Fibroblast of lung (primary cell): ENCODE data around the gene LRFN2. TPM values are rescaled to one million over a fixed set of nuclear protein-coding genes. Genes with fewer than 3 reads are reported as not detected.

ENCODE experiments used
- DNase-seq, 2 donors: peaks; one replicate each; pipeline versions ENCODE4 v3.0.0 to v3.0.0-alpha.2; 2010; ENCODE audit warnings: low read depth in 2 of 2
- H2AFZ ChIP-seq: 2 replicates; pipeline ENCODE4 v1.5.1; 2012; ENCODE audit warnings: low read length, control low read depth, inconsistent platforms
- H3K27ac ChIP-seq: 2 replicates; pipeline ENCODE4 v1.5.1; 2011; ENCODE audit warnings: low read length, control low read depth; ENCODE audit not compliant: insufficient read depth
- H3K27me3 ChIP-seq: 2 replicates; pipeline ENCODE4 v1.5.1; 2011; ENCODE audit warnings: mild to moderate bottlenecking, low read length; ENCODE audit not compliant: control insufficient read depth, insufficient read depth
- H3K36me3 ChIP-seq: 2 replicates; pipeline ENCODE4 v1.5.1; 2011; ENCODE audit warnings: low read length; ENCODE audit not compliant: control insufficient read depth, insufficient read depth
- H3K4me1 ChIP-seq: 2 replicates; pipeline ENCODE4 v1.5.1; 2011; ENCODE audit warnings: low read length; ENCODE audit not compliant: control insufficient read depth, insufficient read depth; ENCODE audit errors: extremely low read depth
- H3K4me2 ChIP-seq: 2 replicates; pipeline ENCODE4 v1.5.1; 2011; ENCODE audit warnings: low read length, control low read depth; ENCODE audit not compliant: insufficient read depth; ENCODE audit errors: extremely low read depth
- H3K4me3 ChIP-seq, 4 experiments: fragments of 200-600 bp in 1 of 4; sonication (generic) in 1 of 4; replicated peaks in 1 of 4; 2 replicates each; pipeline ENCODE4 v1.5.1; 2011 to 2016; ENCODE audit warnings: low read length in 4 of 4, low read depth in 3 of 4, mild to moderate bottlenecking in 3 of 4, control low read depth in 2 of 4, inconsistent platforms in 1 of 4, mixed read lengths in 1 of 4; ENCODE audit not compliant: insufficient read depth in 1 of 4; ENCODE audit errors: control extremely low read depth in 1 of 4
- H3K79me2 ChIP-seq: 2 replicates; pipeline ENCODE4 v1.5.1; 2012; ENCODE audit warnings: mild to moderate bottlenecking, low read length, inconsistent platforms; ENCODE audit not compliant: control insufficient read depth, insufficient read depth
- H3K9ac ChIP-seq: 2 replicates; pipeline ENCODE4 v1.5.1; 2011; ENCODE audit warnings: mild to moderate bottlenecking, low read length, control low read depth; ENCODE audit not compliant: insufficient read depth
- H3K9me3 ChIP-seq: 2 replicates; pipeline ENCODE4 v1.5.1; 2012; ENCODE audit warnings: low read depth, low read length; ENCODE audit not compliant: control insufficient read depth, insufficient read depth
- H4K20me1 ChIP-seq: 2 replicates; pipeline ENCODE4 v1.5.1; 2011; ENCODE audit warnings: low read length; ENCODE audit not compliant: control insufficient read depth, insufficient read depth; ENCODE audit errors: extremely low read depth
- EZH2 ChIP-seq: IDR thresholded peaks from 2 replicates; pipeline ENCODE4 v1.5.1; 2012; ENCODE audit warnings: low read length, control low read depth, mild to moderate bottlenecking; ENCODE audit errors: missing control alignments
- polyA plus RNA-seq, 2 donors: library from polyadenylated mRNA; depleted of rRNA in 1 of 2; stranded (reverse) in 1 of 2; unstranded in 1 of 2; fragments of >200 nt; gene quantifications; 2 replicates each; pipeline ENCODE4 v1.2.1, GENCODE V29; 2011 to 2012; ENCODE audit warnings: missing spikeins in 1 of 2
- total RNA-seq: library from RNA; depleted of rRNA; stranded (reverse); fragments of >200 nt; gene quantifications from 2 replicates; pipeline ENCODE4 v1.2.1, GENCODE V29; 2014
- TF ChIP-seq, protein P1 (sequence below), 2 donors: IDR thresholded peaks in 1 of 2; conservative IDR thresholded peaks in 1 of 2; 1 replicate in 1 of 2; 2 replicates in 1 of 2; pipeline ENCODE4 v1.5.1; 2011 to 2012; ENCODE audit warnings: low read length in 2 of 2, control low read depth in 1 of 2, inconsistent platforms in 1 of 2, low read depth in 1 of 2, mild to moderate bottlenecking in 1 of 2

The LRFN2 gene
- total and polyA plus RNA-seq, 2 donors (not counting 1 experiment from before 2014, with no cell fraction given): not detected

DNA sequence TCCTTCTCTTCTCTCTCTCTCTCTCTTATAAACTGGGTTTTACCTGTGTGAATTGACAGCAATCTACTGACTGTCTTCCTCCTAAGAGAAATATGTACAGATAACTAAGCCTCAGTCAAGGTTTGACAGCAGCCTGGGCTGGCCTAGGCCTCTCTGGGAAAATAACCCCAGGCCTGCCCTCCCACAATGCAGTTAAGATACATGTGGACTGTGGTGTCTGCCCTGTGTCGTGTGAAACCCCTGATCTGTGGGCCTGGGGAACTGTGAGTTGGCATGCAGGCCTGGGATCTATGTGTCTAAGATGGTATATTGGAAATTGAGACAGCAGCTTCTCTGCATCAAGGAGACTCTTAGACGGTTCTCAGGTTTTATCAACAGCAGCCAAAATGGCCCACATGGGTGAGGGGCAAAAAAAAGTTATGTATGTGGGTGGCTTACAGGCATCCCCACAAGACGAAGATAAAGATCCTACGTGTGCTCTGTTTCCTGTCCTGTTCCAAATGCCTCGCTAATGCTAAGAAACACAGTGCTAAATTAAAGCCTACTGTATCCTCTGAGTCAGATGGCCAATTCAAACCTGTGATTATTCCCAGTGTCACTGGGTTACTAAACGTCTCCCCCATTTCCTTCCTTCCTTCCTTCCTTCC lies 19.0 kb downstream of the LRFN2 start:
- H2AFZ ChIP-seq: no peak overlapping the region
- H3K36me3 ChIP-seq: no peaks in the 10 kb centered on the region
- no peak overlapping the region for H3K4me3 ChIP-seq
- H3K79me2 ChIP-seq: no peaks in the 10 kb centered on the region
- no peak for DNase-seq
- no peak overlapping the region for H3K9ac ChIP-seq
- TF ChIP-seq, protein P1, sequence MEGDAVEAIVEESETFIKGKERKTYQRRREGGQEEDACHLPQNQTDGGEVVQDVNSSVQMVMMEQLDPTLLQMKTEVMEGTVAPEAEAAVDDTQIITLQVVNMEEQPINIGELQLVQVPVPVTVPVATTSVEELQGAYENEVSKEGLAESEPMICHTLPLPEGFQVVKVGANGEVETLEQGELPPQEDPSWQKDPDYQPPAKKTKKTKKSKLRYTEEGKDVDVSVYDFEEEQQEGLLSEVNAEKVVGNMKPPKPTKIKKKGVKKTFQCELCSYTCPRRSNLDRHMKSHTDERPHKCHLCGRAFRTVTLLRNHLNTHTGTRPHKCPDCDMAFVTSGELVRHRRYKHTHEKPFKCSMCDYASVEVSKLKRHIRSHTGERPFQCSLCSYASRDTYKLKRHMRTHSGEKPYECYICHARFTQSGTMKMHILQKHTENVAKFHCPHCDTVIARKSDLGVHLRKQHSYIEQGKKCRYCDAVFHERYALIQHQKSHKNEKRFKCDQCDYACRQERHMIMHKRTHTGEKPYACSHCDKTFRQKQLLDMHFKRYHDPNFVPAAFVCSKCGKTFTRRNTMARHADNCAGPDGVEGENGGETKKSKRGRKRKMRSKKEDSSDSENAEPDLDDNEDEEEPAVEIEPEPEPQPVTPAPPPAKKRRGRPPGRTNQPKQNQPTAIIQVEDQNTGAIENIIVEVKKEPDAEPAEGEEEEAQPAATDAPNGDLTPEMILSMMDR (conservative IDR thresholded peaks at IDR 0.05 in 1 of 2, IDR thresholded peaks at IDR 0.05 in 1 of 2; ENCODE audit: low read depth in 1 of 2, low read length in 2 of 2): no peak
- no peaks in the 10 kb centered on the region for H3K9me3 ChIP-seq
- H3K4me2 ChIP-seq: no peak overlapping the region
- H3K27me3 ChIP-seq: no peaks in the 10 kb centered on the region
- no peaks in the 10 kb centered on the region for H3K4me1 ChIP-seq
- H4K20me1 ChIP-seq: no peaks in the 10 kb centered on the region
- H3K27ac ChIP-seq: no peak overlapping the region

DNA sequence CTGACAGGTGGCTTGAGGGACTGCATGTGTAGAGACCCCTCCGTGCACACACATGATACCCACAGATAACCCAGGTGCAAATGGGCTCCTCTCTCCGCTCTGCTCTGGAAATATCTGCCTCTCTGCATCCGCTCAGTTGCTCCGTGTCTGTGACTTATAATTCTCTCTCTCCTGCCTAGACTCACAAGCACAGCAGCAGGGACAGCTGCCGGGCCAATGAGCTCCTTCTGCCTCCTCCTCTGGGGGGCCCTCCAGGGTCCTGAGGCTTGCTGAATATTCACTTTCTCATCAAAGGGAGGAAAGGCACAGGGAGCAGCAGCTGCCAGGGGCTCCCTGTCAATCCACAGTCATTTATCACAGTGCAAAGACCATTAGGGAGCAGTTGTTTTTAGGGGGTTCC lies 24.1 kb downstream of the LRFN2 start:
- no peaks in the 10 kb centered on the region for H3K4me1 ChIP-seq
- DNase-seq: no peak
- H3K36me3 ChIP-seq: no peaks in the 10 kb centered on the region
- H3K9ac ChIP-seq: no peak overlapping the region
- H3K4me2 ChIP-seq: no peak overlapping the region
- H3K27ac ChIP-seq: no peak overlapping the region
- no peaks in the 10 kb centered on the region for H3K9me3 ChIP-seq
- H4K20me1 ChIP-seq: no peaks in the 10 kb centered on the region
- no peak overlapping the region for H3K4me3 ChIP-seq
- TF ChIP-seq EZH2: no peak
- TF ChIP-seq, protein P1 (conservative IDR thresholded peaks at IDR 0.05 in 1 of 2, IDR thresholded peaks at IDR 0.05 in 1 of 2; ENCODE audit: low read depth in 1 of 2, low read length in 2 of 2): no peak
- no peak overlapping the region for H2AFZ ChIP-seq
- H3K27me3 ChIP-seq: no peaks in the 10 kb centered on the region
- no peaks in the 10 kb centered on the region for H3K79me2 ChIP-seq

DNA sequence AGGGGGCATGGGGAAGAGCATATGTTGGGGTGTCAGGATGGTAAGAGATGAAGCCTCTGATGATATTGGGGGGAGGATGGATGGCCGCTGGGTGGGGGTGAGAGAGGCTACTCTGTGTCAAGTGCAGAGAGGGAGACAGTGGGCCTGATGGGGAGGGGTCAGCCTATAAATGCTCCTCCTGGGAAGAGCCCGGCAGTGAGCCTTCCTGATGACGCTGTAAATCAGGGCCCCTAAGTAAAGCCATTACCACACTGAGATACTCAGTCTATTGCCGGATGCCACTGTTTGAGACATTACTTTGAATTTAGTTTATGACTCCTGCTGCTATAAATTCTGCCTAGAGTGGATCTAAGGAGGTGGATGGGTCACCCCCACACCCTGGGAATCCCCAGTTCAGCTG lies 28.1 kb downstream of the LRFN2 start:
- no peaks in the 10 kb centered on the region for H3K27me3 ChIP-seq
- H3K9me3 ChIP-seq: no peaks in the 10 kb centered on the region
- no peak overlapping the region for H3K4me2 ChIP-seq
- H3K4me1 ChIP-seq: no peaks in the 10 kb centered on the region
- H3K4me3 ChIP-seq: no peak overlapping the region
- H2AFZ ChIP-seq: no peak overlapping the region
- no peaks in the 10 kb centered on the region for H3K36me3 ChIP-seq
- H4K20me1 ChIP-seq: no peaks in the 10 kb centered on the region
- no peak overlapping the region for H3K27ac ChIP-seq
- TF ChIP-seq, protein P1 (conservative IDR thresholded peaks at IDR 0.05 in 1 of 2, IDR thresholded peaks at IDR 0.05 in 1 of 2; ENCODE audit: low read depth in 1 of 2, low read length in 2 of 2): no peak
- no peak for TF ChIP-seq EZH2
- H3K79me2 ChIP-seq: no peaks in the 10 kb centered on the region
- no peak overlapping the region for H3K9ac ChIP-seq
- no peak for DNase-seq
